ENCODE results near the gene CDRT15L2. TPM values are rescaled to one million over a fixed set of nuclear protein-coding genes. Genes with fewer than 3 reads are reported as not detected.

Gene CDRT15L2
- total and polyA plus RNA-seq, 3 experiments from 2014 or later, result not detected

Other genes with a start within 250 kb of the CDRT15L2 start
- gene LGALS9B, start 112.2 kb upstream of the CDRT15L2 start, total RNA-seq, result not detected
- not detected for gene LGALS9B, start 112.2 kb upstream of the CDRT15L2 start, polyA plus RNA-seq

Measured in CD8-positive, alpha-beta memory T cell (primary cell).